GM12891 (cell line): ENCODE measurements around the gene IFI16.

Source experiments
- POLR2A ChIP-seq: IDR thresholded peaks from 2 replicates; pipeline ENCODE4 v1.6.1; 2011; ENCODE audit warnings: low read depth, low read length, control low read depth
- POLR2AphosphoS5 ChIP-seq: IDR thresholded peaks from 2 replicates; pipeline ENCODE4 v1.6.1; 2011; ENCODE audit warnings: low read depth, low read length, control low read depth
- POU2F2 ChIP-seq: IDR thresholded peaks from 2 replicates; pipeline ENCODE4 v1.6.1; 2011; ENCODE audit warnings: low read depth, mild to moderate bottlenecking, control low read depth, low read length, moderate library complexity
- SPI1 ChIP-seq: IDR thresholded peaks from 2 replicates; pipeline ENCODE4 v1.6.1; 2011; ENCODE audit warnings: low read depth, low read length, control low read depth
- TAF1 ChIP-seq: IDR thresholded peaks from 2 replicates; pipeline ENCODE4 v1.6.1; 2011; ENCODE audit warnings: low read depth, low read length, control low read depth

GRCh38 chr1:159077120-159077961, 67.6 kb downstream of the IFI16 start:
- peak; percentile 76; the same call in 1 of the 2 replicates for TF ChIP-seq POLR2AphosphoS5
- TF ChIP-seq POLR2A, result peak; percentile 87
- no peak for TF ChIP-seq TAF1
- 0 out of 2 replicates have a peak, but pooled peaks have one; percentile 32 for TF ChIP-seq POU2F2
- no peak for TF ChIP-seq SPI1
